HG02981 (cell line): ENCODE measurements around the gene FAM13B.
A peak's percentile ranks its signal among the peaks of the same experiment; 100 is the strongest.
"Not testable (repeated sequence)": the region's sequence is repeated elsewhere in the genome, so short reads cannot be mapped to it uniquely, and the experiment has no call there.

Source experiments
- ATAC-seq: cut with Tn5 transposase; IDR thresholded peaks from one replicate; pipeline ENCODE4 v1.9.1; 2021; ENCODE audit warnings: mild to moderate bottlenecking, moderate library complexity; ENCODE audit not compliant: unreplicated experiment

The FAM13B gene

DNA sequence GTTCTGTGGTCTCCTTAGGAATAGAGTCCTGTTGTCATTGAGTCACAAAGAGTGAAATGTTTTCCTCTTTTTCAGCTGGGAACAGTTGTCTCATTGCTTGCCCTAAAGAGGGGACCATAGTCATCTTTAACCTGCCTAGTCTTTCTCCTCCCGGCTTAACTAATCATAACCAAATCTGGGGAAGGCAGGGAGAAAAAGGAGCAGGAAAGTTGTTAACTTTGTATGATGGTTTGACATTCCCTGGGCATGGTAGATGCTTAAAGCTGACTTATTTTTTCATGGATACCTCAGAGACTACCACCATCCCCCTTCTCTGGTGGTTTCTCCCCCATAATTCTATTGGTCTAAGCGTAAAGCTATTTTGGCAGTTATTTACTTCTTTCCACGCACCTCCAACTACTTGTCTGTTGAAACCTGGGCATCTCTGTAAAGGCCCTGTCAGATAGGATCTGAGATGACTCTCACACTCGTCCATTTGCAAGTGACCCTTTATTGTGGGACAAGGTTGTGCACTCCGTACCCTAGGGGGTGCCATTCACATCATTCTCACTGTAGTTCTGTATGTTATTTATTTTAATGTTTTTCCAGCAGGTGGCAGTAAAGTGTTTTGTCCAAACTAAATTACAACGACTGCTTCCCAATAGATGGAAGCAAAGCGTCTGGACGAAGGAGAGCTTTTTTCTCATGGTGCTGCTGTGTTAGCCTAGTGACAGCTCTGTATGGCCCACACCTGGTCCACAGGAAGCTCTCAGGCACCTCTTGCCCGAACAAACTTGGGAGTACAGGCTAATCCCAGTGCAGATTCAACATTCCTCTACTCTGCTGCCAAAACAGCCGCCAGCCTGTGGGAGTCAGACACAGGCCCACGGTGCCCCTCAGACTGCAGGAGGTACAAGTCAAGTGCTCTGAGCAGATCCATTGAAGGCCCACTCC lies 3.0 kb upstream of the FAM13B start:
- peak; percentile 42 for ATAC-seq

DNA sequence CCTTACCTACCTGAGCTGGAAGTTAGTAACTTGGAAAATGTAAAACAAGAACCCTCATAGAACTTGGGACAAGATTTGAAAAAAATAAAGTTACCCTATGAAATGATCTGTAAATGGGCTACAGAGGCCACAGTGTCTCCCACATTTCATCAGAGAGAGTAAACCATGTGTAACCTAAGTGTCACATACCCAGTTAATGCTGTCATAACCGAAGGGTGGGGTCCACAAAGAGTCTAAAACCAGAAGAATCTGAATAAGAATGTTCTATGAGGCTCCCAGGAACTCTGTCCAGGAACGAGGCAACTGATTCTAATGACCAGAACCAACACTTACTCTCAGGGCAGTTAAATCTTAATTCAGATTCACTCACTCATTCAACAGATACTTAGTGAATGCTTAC lies 1.0 kb upstream of the FAM13B start:
- ATAC-seq: no peak

DNA sequence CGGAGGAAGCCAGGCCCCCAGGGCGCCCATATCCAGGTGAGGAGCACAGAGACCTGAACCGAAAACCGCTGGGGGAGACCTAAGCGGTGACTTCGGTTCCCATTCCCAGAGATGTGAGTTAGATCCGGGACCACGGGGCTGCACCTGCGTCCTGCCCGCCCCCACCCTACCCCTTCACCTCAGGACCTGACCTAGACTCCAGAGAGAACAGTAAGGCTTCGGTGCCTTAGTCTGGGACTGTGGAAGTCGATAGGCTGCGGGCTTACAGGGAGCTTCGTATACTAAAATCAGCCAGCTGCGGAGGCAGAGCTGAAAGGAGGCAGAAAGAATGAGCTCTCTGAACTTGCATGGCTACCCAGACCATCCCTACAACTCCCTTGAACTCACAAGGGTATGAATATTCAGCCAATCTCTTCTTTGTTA lies 518 bp upstream of the FAM13B start:
- no peak for ATAC-seq

DNA sequence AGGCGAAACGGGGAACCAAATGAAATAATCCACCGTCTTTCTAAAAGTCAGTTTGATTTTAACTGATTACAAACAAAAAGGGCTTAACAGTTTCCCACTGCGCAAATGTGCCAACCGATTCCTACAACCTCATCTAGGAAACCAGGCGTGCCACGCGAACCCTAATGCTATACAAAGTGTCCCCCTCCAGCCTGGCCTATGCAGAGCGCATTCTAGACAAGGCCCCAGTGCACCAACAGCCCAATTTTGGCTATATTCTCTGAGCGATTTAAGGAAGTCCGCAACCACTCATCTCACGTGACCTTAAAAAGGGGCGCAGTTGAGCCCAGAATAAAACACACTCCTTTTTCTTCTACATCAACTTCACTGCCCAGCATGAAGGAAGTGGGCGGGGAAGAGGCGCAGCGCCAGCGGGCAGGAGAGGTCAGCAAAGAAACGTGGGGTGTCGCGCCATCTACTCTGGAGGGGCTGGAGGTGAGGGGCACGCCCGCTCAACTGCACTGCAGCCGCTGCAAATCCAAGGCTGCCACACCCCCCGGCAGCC lies 779 bp downstream of the FAM13B start:
- ATAC-seq: peak; percentile 30

DNA sequence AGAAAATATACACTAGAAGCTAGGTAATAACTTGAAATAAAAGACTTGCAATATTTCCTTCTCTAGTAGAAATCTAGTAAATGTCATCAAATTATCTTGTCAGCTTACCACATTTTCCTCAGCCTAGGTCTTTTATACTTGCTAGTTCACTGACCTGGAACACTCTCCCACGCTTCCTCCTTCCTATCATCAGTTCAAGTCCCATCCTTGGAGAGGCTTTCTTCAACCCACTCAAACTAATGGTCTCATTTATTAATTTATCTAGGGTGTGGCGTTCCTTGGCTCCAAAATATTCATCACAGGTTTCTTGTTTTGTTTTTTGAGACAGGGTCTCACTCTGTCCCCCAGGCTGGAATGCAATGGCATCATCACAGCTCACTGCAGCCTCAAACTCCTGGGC lies 2.9 kb downstream of the FAM13B start:
- ATAC-seq: no peak

DNA sequence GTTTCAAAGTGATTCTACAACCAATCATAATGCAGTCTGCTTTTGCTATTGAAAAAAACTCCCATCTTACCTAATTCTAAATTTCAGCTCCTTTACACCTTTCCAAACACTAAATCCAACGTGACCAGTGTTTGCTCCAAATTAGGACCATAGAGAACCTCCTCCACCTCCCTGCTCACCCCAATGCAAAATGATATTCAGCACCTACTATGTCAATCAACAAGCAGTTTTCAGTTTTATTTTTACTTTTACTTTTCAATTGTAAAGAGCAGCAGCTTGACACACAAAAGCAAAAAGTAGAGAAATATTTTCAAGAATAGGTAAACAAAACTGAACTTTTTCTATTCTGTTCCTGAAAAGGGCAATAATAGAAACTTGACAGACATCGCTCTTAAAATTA lies 3.4 kb downstream of the FAM13B start:
- ATAC-seq: no peak

DNA sequence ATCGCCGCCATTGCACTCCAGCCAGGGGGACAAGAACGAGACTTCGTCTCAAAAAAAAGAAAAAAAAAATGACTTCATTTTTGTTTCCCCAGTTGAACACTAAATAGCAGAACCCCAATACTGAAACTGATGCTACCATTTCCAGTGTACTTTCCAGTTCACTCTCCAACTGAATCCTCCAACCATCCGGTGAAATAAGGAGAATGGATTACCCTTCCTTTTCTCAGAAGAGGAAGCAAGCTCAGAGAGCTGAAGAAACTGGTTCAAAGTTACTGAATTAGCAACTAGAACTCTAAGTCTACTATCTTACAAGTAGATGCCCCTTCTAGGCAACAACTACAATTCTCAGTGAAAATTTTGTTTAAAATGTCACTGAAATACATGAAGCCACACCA lies 3.9 kb downstream of the FAM13B start:
- no peak for ATAC-seq

DNA sequence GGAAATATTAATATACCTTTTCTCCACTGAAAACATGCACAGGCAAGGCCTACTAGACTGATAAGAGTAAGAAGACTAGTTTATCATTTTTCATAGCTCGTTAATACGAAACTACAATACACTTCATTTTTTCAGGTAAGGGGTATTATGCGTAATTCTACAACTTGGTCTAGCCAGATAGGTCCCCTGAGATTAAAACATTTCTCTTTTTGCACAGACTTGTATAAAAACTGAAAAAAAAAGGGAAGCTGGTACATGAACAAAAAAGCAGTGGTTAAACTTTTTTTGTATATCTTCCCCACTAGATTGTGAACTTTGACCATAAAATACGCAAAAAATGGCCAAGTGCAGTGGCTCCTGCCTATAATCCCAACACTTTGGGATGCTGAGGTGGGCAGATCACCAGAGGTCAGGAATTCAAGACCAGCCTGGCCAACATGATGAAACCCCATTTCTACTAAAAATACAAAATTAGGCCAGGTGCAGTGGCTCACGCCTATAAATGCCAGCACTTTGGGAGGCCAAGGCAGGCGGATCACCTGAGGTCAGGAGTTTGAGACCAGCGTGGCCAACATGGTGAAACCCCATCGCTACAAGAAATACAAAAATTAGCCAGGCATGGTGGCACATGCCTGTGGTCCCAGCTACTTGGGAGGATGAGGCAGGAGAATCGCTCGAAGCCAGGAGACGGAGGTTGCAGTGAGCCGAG lies 4.5 kb downstream of the FAM13B start:
- not testable (repeated sequence) for ATAC-seq

DNA sequence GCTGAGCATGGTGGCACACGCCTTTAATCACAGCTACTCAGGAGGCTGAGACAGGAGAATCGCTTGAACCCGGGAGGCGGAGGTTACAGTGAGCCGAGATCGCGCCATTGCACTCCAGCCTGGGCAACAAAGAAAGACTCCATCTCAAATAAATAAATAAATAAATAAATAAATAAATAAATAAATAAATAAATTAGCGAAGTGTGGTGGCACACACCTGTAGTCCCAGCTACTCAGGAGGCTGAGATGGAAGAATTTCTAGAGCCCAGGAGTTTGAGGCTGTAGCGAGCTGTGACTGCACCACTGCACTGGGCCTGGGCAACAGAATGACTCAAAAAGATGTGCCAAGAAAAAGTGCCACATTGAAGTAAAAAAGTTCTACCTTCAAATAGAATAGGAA lies 6.1 kb downstream of the FAM13B start:
- not testable (repeated sequence) for ATAC-seq

DNA sequence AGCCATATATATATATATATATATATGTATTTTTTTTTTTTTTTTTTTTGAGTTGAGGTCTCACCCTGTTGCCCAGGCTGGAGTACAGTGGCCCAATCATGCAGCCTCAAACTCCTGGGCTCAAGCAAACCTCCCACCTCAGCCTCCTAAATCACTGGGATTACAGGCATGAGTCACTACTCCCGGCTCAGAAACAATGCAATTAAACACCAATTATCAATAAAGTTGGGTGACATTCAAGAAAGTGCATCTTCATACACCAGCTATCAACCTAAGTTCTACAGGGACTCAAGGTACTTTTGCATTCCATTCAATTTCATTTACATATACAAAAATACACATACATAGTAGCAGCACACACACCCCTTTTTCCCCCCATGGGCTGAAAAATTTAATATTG lies 7.6 kb downstream of the FAM13B start:
- ATAC-seq: no peak

DNA sequence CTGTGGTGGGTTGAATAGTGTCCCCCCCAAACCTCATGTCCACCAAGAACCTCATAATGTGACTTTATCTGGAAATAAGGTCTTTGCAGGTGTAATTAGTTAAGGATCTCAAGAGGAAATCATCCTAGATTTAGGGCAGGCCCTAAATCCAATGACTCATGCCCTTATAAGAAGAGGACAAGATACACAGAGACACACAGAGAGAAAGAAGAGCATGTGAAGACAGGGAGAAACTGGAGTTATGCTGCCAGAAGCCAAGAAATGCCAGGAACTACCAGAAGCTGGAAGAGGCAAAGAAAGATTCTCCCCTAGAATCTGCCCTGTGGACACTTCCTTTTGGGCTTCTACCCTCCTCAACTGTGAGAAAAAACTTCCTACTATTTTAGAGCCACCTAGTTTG lies 8.8 kb downstream of the FAM13B start:
- no peak for ATAC-seq

DNA sequence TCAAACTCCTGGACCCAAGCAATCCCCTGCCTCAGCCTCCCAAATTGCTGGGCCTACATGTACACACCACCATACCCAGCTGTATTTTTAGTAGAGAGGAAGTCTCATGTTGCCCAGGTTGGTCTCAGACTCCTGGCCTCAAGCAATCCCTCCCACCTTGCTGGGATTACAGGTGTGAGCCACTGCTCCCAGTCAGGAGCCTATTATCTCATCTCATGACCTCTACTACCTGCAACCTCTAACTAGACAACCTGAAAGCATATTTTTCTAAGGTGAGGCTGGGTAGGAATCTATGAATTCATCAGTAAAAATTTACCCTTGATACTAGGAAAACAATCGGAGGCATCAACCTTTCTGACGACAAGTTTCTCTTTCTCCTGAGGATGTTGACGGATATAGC lies 10.0 kb downstream of the FAM13B start:
- ATAC-seq: no peak

DNA sequence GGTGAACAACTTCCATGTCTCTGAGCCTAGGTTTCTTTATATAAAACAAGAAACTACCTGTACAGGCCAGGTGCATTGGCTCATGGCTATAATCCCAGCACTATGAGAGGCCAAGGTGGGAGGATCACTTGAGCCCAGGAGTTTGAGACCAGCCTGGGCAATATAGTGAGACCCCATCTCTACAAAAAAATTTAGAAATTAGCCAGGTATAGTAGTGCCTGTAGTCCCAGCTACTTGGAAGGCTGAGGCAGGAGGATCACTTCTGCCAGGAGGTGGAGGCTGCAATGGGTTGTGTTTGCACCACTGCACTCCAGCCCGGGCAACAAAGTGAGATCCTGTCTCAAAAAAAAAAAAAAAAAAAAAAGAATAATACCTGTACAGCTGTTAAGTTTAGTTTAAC lies 11.1 kb downstream of the FAM13B start:
- ATAC-seq: no peak

DNA sequence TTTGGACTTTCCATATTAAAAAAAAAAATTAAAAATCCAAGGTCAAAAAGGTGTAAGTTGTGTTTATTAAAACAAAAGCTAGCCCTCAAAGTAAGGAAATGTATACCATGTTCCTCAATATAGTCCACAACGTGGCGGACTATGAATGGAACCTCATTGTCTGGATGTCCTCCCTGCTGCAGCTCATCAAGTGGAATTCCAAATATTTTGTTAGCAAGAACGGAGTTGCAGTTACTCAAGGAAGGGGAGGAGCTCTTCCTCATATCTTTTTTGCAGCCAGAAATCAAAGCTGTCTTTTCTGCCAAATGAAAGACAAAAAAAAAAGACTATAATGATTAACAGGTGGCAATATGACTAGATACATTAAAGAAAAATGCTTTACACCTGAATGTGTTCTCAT lies 14.0 kb downstream of the FAM13B start:
- no peak for ATAC-seq

DNA sequence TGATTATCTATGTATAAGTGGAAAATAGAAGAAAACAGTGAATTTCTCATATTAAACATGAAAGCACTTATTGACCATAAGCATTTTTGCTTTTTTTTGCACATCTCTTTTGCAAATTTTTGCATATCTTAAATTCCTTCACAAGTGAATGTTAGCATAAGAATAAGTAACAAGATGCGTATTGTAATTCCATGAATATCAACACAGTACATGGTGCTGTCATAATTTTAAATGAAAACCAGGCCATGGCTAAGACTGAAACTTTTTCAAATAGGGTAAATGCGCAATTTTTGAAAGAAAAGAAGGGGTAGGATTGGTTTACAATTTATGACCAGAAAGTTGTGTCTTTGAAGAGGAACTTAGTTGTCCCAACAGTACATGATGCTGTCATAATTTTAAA lies 17.0 kb downstream of the FAM13B start:
- ATAC-seq: no peak

DNA sequence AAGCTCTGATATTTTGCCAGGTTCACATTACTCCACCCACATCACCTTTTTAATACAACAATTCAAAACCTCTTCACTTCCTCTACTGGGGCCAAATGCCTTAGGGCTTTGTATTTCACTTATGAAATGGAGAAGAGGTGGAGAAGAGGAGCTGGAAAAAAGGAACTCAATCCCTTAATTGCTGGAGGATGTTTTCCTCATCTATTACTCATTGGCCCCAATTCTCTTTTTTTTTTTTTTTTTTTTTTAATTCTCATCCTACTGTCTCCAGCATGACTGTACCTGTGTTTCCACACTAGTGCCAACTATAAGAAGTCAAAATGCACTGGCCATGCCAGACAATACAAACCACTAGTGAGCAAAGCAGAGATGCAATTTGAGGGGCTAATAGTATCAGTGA lies 20.9 kb downstream of the FAM13B start:
- no peak for ATAC-seq

DNA sequence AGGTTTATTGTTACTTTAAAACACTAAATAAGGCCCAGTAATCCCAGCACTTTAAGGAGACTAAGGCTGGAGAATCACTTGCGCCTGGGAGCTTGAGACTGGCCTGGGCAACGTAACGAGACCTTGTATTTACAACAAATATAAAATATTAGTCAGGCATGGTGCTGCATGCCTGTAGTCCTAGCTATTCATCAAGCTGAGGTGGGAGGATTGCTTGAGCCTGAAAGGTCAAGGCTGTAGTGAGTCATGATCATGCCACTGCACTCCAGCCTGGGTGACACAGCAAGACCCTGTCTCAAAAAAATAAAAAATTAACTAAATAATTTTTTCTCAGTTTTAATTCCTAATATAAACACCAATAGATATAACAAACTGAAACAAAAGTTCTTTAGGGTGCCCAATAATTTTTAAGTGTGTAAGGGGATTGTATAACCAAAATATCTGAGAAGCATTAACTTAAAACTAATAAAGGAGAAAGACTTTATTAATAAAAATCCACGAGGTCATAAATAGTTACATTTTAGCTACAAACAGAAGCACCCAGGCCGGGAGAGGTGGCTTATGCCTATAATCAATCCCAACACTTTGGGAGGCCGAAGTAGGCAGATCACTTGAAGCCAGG lies 32.7 kb downstream of the FAM13B start:
- no peak for ATAC-seq

DNA sequence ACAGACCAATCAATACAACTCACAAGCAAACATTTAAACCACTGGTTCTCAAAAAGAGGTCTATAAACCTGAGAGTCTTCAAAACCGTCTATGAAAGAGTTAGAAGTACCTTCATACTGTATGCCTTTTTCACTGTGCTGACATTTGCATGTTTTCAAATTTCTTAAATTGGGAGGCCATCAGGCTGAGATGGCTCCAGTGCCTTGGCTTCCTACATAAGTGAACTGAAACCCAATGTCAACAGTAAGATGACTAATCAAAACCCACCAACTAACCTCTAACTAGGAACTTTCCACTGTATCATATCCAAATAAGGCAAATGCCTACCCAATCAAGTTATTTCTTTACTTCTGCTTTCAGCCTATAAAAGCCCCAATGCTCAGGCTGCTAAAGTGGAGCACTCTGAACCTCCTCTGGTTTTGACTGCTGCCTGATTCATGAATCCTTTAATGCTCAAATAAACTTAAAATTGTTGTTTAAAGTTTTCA lies 35.1 kb downstream of the FAM13B start:
- peak; percentile 79 for ATAC-seq

DNA sequence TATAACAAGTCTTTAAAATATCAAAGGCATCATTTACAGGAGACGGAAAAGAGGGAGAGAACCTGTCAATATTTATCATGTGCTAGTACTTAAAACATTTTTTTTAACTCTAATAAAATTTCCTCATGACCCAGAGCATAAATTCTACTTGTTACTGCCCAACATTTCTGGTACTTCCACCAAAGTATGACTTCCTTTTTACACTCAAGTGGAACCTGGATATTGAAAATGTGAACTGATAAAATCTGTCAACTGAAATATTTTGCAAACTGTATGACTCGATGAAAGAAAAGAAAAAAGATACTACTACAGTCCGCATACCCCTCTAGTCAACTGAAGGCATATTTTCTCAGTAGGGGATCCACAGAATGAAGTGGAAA lies 37.1 kb downstream of the FAM13B start:
- no peak for ATAC-seq

DNA sequence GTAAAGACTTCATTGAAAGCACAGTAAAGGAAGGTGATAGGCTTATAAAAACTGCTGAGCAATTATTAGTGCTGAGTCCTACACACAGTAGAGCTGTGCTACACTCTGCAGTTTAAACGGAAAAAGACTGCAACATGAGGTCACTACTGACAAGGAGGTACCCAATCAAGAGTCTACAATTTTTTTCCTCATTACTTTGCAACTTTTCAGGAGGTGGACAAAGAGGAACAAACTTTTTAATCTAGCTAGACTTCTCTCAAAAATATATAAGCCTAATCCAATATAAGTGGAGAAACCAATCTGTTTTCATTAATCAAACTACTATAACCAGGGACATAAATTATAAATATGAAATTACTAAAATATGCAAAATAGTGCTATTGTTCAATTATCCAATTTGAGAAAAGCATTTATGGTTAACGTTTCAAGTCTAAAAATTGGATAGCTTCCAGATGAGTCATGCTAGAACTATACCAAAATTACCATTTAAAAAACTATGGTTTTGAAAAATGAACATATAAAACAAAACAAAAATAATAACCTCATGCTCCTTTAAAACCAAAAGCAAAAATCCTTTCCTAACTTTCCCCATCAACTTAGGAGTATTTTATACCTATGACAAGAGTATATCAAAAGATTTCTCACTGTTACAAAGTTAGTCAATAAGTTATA lies 37.7 kb downstream of the FAM13B start:
- no peak for ATAC-seq

DNA sequence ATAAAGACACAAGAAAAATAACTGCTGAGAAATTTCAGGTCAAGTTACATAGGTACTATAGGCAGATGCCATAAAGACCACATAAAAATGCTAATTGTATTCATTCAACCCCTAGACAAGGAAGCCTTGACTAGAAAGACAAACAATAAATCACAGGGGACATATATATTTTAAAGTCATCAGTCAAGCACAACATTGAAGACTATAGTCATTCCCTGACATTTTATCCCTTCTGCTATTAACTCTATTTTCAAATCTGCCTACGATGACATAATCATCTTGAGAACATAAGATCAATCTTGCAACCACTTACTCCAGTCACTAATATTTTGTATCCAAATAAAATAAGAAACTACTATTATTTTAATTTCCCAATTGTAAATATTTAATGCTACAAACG lies 38.3 kb downstream of the FAM13B start:
- ATAC-seq: no peak
